IMR-90 (cell line): Measurements from ENCODE around the gene ZNF653.

Experiments
- BHLHE40 ChIP-seq: fragments of 150-350 bp; IDR thresholded peaks from 2 replicates; pipeline ENCODE4 v1.6.1; 2016; ENCODE audit warnings: mild to moderate bottlenecking, low read depth, low read length
- CHD1 ChIP-seq: IDR thresholded peaks from 2 replicates; pipeline ENCODE4 v1.6.1; 2012; ENCODE audit warnings: low read depth, low read length, improper control_type of control experiment
- FOS ChIP-seq: fragments of 150-350 bp; IDR thresholded peaks from 2 replicates; pipeline ENCODE4 v1.6.1; 2016; ENCODE audit warnings: low read depth, low read length
- MAFK ChIP-seq: IDR thresholded peaks from 2 replicates; pipeline ENCODE4 v1.6.1; 2012; ENCODE audit warnings: low read depth, low read length, improper control_type of control experiment
- MAZ ChIP-seq: IDR thresholded peaks from 2 replicates; pipeline ENCODE4 v1.6.1; 2012; ENCODE audit warnings: low read depth, mild to moderate bottlenecking, low read length, improper control_type of control experiment, moderate library complexity, borderline replicate concordance
- MXI1 ChIP-seq: IDR thresholded peaks from 2 replicates; pipeline ENCODE4 v1.6.1; 2012; ENCODE audit warnings: low read depth, mild to moderate bottlenecking, low read length, moderate library complexity, borderline replicate concordance
- POLR2A ChIP-seq: IDR thresholded peaks from 2 replicates; pipeline ENCODE4 v1.6.1; 2012; ENCODE audit warnings: mild to moderate bottlenecking, low read depth, low read length
- RCOR1 ChIP-seq: IDR thresholded peaks from 2 replicates; pipeline ENCODE4 v1.6.1; 2012; ENCODE audit warnings: mild to moderate bottlenecking, low read length, improper control_type of control experiment; ENCODE audit not compliant: insufficient replicate concordance
- RFX5 ChIP-seq: IDR thresholded peaks from 2 replicates; pipeline ENCODE4 v1.8.0; 2012; ENCODE audit warnings: low read depth, mild to moderate bottlenecking, low read length, moderate library complexity
- SMC3 ChIP-seq: fragments of 150-350 bp; IDR thresholded peaks from 2 replicates; pipeline ENCODE4 v1.6.1; 2016; ENCODE audit warnings: low read depth, mild to moderate bottlenecking, antibody characterized with exemption, low read length, moderate library complexity
- TF ChIP-seq, protein P1 (sequence below): conservative IDR thresholded peaks from 2 replicates; pipeline ENCODE4 v1.5.1; 2012; ENCODE audit warnings: mild to moderate bottlenecking, low read depth, low read length, improper control_type of control experiment
- TF ChIP-seq, protein P2 (sequence below): fragments of 150-350 bp; IDR thresholded peaks from 2 replicates; pipeline ENCODE4 v1.6.1; 2017; ENCODE audit warnings: mild to moderate bottlenecking, antibody characterized with exemption, low read length, low read depth

DNA sequence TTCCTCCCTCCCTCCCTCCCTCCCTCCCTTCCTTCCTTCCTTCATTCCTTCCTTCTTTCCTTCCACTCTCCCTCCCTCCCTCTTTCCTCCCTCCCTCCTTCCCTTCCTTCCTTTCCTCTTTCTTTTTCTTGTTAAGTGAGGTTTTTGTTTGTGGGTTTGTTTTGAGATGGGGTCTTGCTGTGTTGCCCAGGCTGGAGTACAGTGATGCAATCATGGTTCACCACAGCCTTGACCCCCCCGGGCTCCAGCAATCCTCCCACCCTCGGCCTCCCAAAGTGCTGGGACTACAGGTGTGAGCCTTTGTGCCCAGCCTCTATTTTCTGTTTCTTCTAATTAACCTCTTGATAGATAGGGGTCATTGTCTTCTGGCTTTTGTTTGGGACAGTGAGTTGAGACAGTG lies 44.2 kb downstream of the ZNF653 start:
- TF ChIP-seq MAZ (no peak), MXI1 (no peak), CHD1 (no peak), POLR2A (no peak), MAFK (no peak), SMC3 (no peak), RCOR1 (no peak), BHLHE40 (no peak), FOS (no peak), RFX5 (no peak)
- TF ChIP-seq, protein P1, sequence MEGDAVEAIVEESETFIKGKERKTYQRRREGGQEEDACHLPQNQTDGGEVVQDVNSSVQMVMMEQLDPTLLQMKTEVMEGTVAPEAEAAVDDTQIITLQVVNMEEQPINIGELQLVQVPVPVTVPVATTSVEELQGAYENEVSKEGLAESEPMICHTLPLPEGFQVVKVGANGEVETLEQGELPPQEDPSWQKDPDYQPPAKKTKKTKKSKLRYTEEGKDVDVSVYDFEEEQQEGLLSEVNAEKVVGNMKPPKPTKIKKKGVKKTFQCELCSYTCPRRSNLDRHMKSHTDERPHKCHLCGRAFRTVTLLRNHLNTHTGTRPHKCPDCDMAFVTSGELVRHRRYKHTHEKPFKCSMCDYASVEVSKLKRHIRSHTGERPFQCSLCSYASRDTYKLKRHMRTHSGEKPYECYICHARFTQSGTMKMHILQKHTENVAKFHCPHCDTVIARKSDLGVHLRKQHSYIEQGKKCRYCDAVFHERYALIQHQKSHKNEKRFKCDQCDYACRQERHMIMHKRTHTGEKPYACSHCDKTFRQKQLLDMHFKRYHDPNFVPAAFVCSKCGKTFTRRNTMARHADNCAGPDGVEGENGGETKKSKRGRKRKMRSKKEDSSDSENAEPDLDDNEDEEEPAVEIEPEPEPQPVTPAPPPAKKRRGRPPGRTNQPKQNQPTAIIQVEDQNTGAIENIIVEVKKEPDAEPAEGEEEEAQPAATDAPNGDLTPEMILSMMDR: no peak
- TF ChIP-seq, protein P2, sequence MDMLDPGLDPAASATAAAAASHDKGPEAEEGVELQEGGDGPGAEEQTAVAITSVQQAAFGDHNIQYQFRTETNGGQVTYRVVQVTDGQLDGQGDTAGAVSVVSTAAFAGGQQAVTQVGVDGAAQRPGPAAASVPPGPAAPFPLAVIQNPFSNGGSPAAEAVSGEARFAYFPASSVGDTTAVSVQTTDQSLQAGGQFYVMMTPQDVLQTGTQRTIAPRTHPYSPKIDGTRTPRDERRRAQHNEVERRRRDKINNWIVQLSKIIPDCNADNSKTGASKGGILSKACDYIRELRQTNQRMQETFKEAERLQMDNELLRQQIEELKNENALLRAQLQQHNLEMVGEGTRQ: no peak
